Measurements from ENCODE around the gene LAGE3.
A peak's percentile ranks its signal among the peaks of the same experiment; 100 is the strongest.

Gene LAGE3

DNA sequence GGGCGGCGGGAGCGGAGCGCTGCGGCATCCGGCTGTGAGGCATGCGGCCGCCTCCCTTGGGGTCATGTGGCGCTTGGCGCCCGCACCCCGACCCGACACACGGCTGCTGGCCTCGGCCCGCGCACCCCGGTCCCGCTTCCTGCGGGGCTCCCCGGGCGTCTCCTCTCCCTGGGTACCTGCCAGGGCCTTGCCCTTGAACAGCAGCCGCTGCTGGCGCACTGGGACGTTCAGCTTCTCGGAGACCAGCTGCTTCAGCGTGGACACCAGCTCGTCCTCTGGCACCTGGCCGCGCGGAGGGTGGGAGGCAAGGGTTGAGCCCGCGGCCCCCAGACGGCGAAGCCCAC is 6.9 kb upstream of the LAGE3 start:
- Histone ChIP-seq H3K4me3 (ENCODE audit: low read depth, low read length) (peak overlapping the region; percentile 63), H3K27me3 (no peaks in the 10 kb centered on the region), H3K36me3 (peaks cover 13% of the 10 kb centered on the region), H3K4me1 (no peaks in the 10 kb centered on the region), H3K9me3 (no peaks in the 10 kb centered on the region)
- no peak for DNase-seq
- TF ChIP-seq, protein P1, sequence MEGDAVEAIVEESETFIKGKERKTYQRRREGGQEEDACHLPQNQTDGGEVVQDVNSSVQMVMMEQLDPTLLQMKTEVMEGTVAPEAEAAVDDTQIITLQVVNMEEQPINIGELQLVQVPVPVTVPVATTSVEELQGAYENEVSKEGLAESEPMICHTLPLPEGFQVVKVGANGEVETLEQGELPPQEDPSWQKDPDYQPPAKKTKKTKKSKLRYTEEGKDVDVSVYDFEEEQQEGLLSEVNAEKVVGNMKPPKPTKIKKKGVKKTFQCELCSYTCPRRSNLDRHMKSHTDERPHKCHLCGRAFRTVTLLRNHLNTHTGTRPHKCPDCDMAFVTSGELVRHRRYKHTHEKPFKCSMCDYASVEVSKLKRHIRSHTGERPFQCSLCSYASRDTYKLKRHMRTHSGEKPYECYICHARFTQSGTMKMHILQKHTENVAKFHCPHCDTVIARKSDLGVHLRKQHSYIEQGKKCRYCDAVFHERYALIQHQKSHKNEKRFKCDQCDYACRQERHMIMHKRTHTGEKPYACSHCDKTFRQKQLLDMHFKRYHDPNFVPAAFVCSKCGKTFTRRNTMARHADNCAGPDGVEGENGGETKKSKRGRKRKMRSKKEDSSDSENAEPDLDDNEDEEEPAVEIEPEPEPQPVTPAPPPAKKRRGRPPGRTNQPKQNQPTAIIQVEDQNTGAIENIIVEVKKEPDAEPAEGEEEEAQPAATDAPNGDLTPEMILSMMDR (IDR thresholded peaks at IDR 0.05; ENCODE audit: low read depth, low read length), result no peak

DNA sequence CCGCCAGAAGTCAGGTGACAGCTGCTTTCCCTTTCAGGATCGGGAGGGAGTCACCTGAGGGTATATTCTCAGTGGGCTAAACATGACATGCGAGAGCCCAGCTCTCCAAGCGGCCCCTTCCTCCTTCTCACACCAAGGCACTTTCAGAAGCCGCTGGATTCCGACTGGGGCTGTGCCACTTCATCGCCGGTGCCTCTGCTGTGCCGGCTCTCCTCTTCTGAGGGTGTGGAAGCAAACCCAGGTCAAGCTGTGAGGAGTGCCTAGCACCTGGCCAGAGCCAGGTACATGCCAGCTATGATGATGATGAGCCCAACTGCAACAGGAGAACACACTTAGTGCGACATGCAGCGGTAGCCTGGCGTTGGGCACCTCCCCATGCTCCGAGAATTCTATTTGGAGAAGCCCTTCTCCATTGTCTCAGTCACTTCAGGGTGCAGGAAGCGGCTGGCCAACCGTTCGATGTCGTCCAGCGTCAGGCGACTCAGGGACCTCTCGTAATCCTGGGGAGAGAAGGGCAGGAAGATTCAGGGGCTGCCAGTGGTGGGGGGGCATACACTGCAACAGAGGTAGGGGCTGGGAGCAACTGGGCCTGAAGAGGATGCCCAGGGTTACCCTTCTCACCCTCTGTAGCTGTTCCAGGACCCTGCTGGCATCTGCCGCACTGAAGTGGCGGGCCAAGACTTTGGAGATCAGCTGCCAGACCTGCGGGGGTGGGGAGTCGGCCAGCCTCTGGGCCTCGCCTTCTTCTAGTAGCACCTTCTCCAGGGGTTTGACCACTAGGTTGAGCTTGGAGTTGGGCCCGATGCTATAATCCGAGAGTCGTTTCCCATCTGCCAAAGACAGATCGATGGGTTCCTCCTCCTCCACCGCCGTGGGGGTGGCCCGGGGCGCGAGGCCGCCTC is 6.3 kb upstream of the LAGE3 start:
- peak overlapping the region; percentile 63 for H3K4me3 ChIP-seq (ENCODE audit: low read depth, low read length)
- no peak for DNase-seq
- H3K9me3 ChIP-seq, result no peaks in the 10 kb centered on the region
- H3K27me3 ChIP-seq, result no peaks in the 10 kb centered on the region
- H3K4me1 ChIP-seq, result no peaks in the 10 kb centered on the region
- TF ChIP-seq, protein P1 (IDR thresholded peaks at IDR 0.05; ENCODE audit: low read depth, low read length), result no peak
- peaks cover 13% of the 10 kb centered on the region for H3K36me3 ChIP-seq

DNA sequence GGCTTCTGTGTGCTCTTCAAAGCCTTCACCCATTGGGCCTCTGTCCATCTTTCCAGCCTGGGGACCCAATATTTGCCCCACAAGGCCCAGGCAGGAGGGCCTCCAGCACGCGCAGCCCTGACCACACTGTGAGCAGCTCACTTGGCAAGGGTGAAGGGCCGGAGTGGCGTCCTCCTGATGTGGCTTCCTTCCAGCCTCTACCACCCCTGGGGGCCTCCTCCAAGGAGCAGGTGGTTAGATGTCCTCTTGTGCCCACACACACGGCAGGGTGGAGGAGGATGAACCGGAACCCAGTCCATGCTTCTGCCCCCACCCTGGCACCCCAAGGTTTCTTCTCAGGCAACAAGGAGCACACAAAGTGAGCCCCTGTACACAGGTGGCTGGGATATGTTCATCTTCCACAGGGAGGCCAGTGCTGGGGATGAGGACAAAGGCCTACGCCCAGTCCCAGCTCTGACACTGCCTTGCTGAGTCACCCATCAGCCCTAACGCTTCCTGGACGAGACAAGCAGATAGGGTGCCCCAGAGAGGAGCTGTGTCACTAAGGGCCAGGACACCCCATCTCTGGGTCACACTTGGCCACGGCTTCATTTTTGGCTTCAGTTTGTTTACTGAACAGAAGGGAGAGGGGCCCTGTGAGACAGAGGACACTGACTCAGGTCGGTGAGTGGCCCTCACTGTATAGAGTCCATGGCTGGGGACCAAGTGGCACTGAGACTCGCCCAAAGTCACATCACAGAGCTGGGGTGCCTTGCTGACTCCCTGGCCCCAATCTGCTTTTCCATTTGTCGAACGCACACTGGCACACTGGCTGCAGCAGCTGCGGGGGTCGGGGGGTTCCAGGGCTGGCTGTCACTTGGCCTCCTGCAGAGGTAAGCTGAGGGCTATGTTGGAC is 5.4 kb upstream of the LAGE3 start:
- TF ChIP-seq, protein P1 (IDR thresholded peaks at IDR 0.05; ENCODE audit: low read depth, low read length), result no peak
- no peaks in the 10 kb centered on the region for H3K27me3 ChIP-seq
- no peaks in the 10 kb centered on the region for H3K4me1 ChIP-seq
- H3K36me3 ChIP-seq, result peaks cover 13% of the 10 kb centered on the region
- no peak for DNase-seq
- no peaks in the 10 kb centered on the region for H3K9me3 ChIP-seq
- H3K4me3 ChIP-seq (ENCODE audit: low read depth, low read length), result no peak overlapping the region

DNA sequence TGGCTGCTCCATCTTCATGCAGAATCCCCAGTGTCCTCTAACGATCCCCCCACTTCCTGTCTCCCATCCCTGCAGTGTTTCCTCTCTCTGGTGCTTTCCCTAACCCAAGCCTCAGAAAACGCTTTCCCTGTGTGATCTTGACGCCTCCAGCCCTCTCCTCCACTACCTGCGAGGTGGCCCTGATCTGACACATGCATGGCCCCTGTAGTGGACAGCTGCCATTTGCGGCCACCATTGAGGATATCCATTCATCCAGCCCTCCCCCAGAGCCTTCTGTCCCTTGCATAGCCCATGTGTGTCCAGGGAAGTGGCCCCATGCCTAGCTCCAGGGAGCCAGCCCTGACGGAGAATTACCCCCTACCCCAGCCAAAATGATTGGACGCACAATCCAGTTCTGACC is 4.2 kb upstream of the LAGE3 start:
- Histone ChIP-seq H3K4me3 (ENCODE audit: low read depth, low read length) (no peak overlapping the region), H3K27me3 (no peaks in the 10 kb centered on the region), H3K9me3 (no peaks in the 10 kb centered on the region), H3K36me3 (peaks cover 13% of the 10 kb centered on the region), H3K4me1 (no peaks in the 10 kb centered on the region)
- no peak for DNase-seq
- TF ChIP-seq, protein P1 (IDR thresholded peaks at IDR 0.05; ENCODE audit: low read depth, low read length), result no peak

DNA sequence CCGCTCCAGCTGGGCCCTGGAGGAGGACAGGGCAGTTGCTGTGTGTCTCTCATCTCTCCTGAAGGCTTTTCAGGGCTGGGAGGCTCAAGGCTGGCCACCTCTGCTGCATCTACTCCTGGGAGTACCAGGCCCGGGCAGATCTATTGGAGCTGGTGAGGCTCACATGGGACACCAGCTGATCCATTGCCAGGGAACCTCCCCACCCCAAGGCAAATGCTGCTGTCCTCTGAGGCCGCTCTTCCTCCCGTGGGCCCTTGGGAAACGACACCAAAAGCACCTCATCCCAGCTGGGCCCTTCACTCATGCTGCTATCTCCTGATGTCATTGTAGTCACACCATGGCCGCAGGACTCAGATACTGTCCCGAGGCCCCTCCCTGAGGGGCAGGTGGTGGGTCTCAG is 3.7 kb upstream of the LAGE3 start:
- Histone ChIP-seq H3K4me1 (no peaks in the 10 kb centered on the region), H3K36me3 (peaks cover 13% of the 10 kb centered on the region), H3K27me3 (no peaks in the 10 kb centered on the region), H3K9me3 (no peaks in the 10 kb centered on the region), H3K4me3 (ENCODE audit: low read depth, low read length) (no peak overlapping the region)
- DNase-seq, result no peak
- TF ChIP-seq, protein P1 (IDR thresholded peaks at IDR 0.05; ENCODE audit: low read depth, low read length), result no peak

Data from BE2C (cell line).